ENCODE measurements around the gene PIK3CA.

PIK3CA gene

DNA sequence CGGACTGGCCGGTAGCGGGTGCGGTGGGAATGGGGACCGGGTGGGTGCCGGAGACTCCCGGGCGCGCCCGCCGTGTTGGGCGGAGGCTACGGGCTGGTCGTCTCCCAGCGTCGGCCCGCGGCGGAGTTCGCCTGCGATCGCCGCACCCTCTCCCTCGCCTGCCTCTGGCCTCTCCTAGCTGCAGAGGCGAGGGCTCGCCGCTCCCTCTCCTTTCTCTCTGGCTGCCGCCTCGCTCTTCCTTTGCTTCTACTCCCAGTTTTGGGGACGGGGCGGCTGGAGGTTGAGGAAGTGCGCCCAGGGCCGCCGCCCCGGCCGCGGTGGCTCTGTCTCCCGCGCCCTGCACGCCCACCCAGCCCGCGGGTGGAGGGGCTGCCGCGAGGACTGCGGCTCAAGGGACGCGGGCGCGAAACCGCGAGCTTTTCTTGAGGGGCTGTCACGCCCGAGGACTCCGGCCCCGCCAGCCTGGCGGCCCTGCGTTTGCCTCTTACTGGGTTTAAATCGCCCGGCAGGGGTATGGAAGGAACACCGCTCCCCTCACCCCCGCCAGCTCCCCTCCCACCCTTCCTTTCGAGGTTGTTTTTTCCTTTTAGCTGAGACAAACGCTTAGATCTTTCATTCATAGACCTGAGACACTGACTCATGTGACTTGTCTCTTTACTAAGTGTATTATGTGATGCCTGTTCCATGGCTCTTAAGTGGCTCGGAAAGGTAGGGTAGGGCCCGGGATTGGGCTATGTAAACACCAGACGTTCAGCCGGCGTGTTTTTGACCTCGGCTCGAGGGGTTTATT lies 654 bp downstream of the PIK3CA start:
- H3K4me3 ChIP-seq (ENCODE audit: low read depth, low read length): peak overlapping the region; percentile 98
- TF ChIP-seq, protein P1, sequence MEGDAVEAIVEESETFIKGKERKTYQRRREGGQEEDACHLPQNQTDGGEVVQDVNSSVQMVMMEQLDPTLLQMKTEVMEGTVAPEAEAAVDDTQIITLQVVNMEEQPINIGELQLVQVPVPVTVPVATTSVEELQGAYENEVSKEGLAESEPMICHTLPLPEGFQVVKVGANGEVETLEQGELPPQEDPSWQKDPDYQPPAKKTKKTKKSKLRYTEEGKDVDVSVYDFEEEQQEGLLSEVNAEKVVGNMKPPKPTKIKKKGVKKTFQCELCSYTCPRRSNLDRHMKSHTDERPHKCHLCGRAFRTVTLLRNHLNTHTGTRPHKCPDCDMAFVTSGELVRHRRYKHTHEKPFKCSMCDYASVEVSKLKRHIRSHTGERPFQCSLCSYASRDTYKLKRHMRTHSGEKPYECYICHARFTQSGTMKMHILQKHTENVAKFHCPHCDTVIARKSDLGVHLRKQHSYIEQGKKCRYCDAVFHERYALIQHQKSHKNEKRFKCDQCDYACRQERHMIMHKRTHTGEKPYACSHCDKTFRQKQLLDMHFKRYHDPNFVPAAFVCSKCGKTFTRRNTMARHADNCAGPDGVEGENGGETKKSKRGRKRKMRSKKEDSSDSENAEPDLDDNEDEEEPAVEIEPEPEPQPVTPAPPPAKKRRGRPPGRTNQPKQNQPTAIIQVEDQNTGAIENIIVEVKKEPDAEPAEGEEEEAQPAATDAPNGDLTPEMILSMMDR (IDR thresholded peaks at IDR 0.05; ENCODE audit: borderline replicate concordance, insufficient read depth, low read depth, low read length): no peak

GRCh38 chr3:179149406-179149867 lies 1.3 kb downstream of the PIK3CA start:
- TF ChIP-seq, protein P1 (IDR thresholded peaks at IDR 0.05; ENCODE audit: borderline replicate concordance, insufficient read depth, low read depth, low read length): no peak
- peak overlapping the region; percentile 98 for H3K4me3 ChIP-seq (ENCODE audit: low read depth, low read length)

- TF ChIP-seq, protein P1 (IDR thresholded peaks at IDR 0.05; ENCODE audit: borderline replicate concordance, insufficient read depth, low read depth, low read length): no peak
Measured at GRCh38 chr3:179149951-179150350, 1.8 kb downstream of the PIK3CA start.

GRCh38 chr3:179150610-179151009 lies 2.5 kb downstream of the PIK3CA start:
- no peak overlapping the region for H3K4me3 ChIP-seq (ENCODE audit: low read depth, low read length)
- TF ChIP-seq, protein P1 (IDR thresholded peaks at IDR 0.05; ENCODE audit: borderline replicate concordance, insufficient read depth, low read depth, low read length): no peak

More at GRCh38 chr3:179149951-179150350, 1.8 kb downstream of the PIK3CA start:
- H3K4me3 ChIP-seq (ENCODE audit: low read depth, low read length): peak overlapping the region; percentile 98

GRCh38 chr3:179151474-179151873 lies 3.3 kb downstream of the PIK3CA start:
- TF ChIP-seq, protein P1 (IDR thresholded peaks at IDR 0.05; ENCODE audit: borderline replicate concordance, insufficient read depth, low read depth, low read length): no peak
- H3K4me3 ChIP-seq (ENCODE audit: low read depth, low read length): no peak overlapping the region

GRCh38 chr3:179156170-179156569 lies 8.0 kb downstream of the PIK3CA start:
- H3K4me3 ChIP-seq (ENCODE audit: low read depth, low read length): no peak overlapping the region
- TF ChIP-seq, protein P1 (IDR thresholded peaks at IDR 0.05; ENCODE audit: borderline replicate concordance, insufficient read depth, low read depth, low read length): no peak

- TF ChIP-seq, protein P1 (IDR thresholded peaks at IDR 0.05; ENCODE audit: borderline replicate concordance, insufficient read depth, low read depth, low read length): no peak
- H3K4me3 ChIP-seq (ENCODE audit: low read depth, low read length): no peak overlapping the region
Measured at GRCh38 chr3:179156775-179157174, 8.6 kb downstream of the PIK3CA start.

All from GM12875 (cell line).